Fibroblast of peridontal ligament (primary cell): Measurements from ENCODE around the gene TMEM154.
"Not testable (repeated sequence)": the region's sequence is repeated elsewhere in the genome, so short reads cannot be mapped to it uniquely, and the experiment has no call there.

Experiments used
- DNase-seq: peaks from one replicate; pipeline ENCODE4 v3.0.0-alpha.2; 2010; ENCODE audit errors: extremely low read depth

The TMEM154 gene

GRCh38 chr4:152667781-152668180 is 12.0 kb downstream of the TMEM154 start:
- no peak for DNase-seq

- no peak for DNase-seq
Measured at GRCh38 chr4:152666946-152667345, 12.9 kb downstream of the TMEM154 start.

GRCh38 chr4:152665691-152666395 is 14.0 kb downstream of the TMEM154 start:
- DNase-seq = no peak

GRCh38 chr4:152664067-152664378 is 15.8 kb downstream of the TMEM154 start:
- DNase-seq = not testable (repeated sequence)

GRCh38 chr4:152663203-152664066 is 16.4 kb downstream of the TMEM154 start:
- no peak for DNase-seq

- no peak for DNase-seq
Measured at GRCh38 chr4:152661649-152662048, 18.1 kb downstream of the TMEM154 start.

- no peak for DNase-seq
Measured at GRCh38 chr4:152660526-152660925, 19.3 kb downstream of the TMEM154 start.

GRCh38 chr4:152659806-152660205 is 20.0 kb downstream of the TMEM154 start:
- DNase-seq = no peak

GRCh38 chr4:152657657-152658056 is 22.1 kb downstream of the TMEM154 start:
- DNase-seq = no peak

GRCh38 chr4:152655272-152656129 is 24.3 kb downstream of the TMEM154 start:
- DNase-seq = no peak

- no peak for DNase-seq
Measured at GRCh38 chr4:152652102-152652501, 27.7 kb downstream of the TMEM154 start.

- no peak for DNase-seq
Measured at GRCh38 chr4:152651473-152652060, 28.2 kb downstream of the TMEM154 start.

GRCh38 chr4:152646221-152646620 is 33.6 kb downstream of the TMEM154 start:
- no peak for DNase-seq

- DNase-seq = no peak
Measured at GRCh38 chr4:152644130-152644529, 35.7 kb downstream of the TMEM154 start.

- DNase-seq = no peak
Measured at GRCh38 chr4:152643153-152644035, 36.4 kb downstream of the TMEM154 start.

- peak; percentile 56 for DNase-seq
Measured at GRCh38 chr4:152640058-152640921, 39.5 kb downstream of the TMEM154 start.

- no peak for DNase-seq
Measured at GRCh38 chr4:152635851-152636250, 43.9 kb downstream of the TMEM154 start.

- no peak for DNase-seq
Measured at GRCh38 chr4:152634110-152634760, 45.6 kb downstream of the TMEM154 start.

- DNase-seq = no peak
Measured at GRCh38 chr4:152633118-152633517, 46.7 kb downstream of the TMEM154 start.
